Measurements from ENCODE around the gene PRR33.

Gene PRR33

GRCh38 chr11:1852271-1852876 lies 39.3 kb downstream of the PRR33 start:
- Histone ChIP-seq H3K27ac (ENCODE audit: low read length) (no peak overlapping the region), H3K4me1 (ENCODE audit: control insufficient read depth, insufficient read depth, low read length) (no peaks in the 10 kb centered on the region), H3K4me3 (ENCODE audit: low read length) (no peak overlapping the region), H3K27me3 (ENCODE audit: control insufficient read depth, insufficient read depth, low read length) (no peaks in the 10 kb centered on the region), H3K9me3 (ENCODE audit: control insufficient read depth, insufficient read depth, low read length) (no peaks in the 10 kb centered on the region), H3K36me3 (ENCODE audit: control insufficient read depth, insufficient read depth, low read length) (no peaks in the 10 kb centered on the region)
- DNase-seq (ENCODE audit: low read depth, low spot score): no peak
- no CpG with 5 or more reads among the region's 25 CpGs for WGBS (ENCODE audit: insufficient coverage, insufficient read length)

DNA sequence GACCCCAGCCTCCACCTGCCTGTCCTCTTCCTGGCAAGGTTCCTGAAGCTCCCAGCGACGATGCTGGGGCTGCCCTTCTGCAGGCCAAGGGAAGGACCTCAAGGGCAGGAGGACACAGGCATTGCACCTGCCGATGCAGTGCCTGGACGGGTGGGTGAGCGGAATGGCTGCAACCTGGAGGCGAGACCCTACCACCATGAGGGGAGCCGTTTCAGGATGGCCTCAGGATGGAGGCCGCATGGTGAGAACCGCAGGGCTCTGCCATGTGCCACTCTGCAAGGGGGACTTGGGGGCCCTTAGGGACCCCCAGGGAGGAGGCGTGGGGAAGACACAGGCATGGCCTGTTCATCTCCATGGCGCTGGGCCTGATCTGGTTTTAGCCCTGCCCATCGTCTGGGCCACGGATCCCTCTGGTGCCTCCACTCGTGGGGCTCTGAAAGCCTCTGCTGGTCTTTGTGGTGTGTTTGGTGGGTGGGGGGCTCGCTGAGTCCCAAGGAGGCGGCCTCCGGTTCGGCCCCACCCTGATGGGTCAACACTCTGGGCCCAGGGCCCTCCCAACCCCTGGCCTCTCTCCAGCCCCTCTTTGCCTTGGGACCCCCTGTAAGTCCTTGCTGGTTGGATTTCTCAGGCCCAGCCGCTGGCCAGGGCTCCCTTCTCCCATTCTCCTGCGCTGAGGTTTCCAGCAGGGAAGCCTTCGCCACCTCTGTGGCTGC lies 40.1 kb downstream of the PRR33 start:
- no peaks in the 10 kb centered on the region for H3K4me1 ChIP-seq (ENCODE audit: control insufficient read depth, insufficient read depth, low read length)

DNA sequence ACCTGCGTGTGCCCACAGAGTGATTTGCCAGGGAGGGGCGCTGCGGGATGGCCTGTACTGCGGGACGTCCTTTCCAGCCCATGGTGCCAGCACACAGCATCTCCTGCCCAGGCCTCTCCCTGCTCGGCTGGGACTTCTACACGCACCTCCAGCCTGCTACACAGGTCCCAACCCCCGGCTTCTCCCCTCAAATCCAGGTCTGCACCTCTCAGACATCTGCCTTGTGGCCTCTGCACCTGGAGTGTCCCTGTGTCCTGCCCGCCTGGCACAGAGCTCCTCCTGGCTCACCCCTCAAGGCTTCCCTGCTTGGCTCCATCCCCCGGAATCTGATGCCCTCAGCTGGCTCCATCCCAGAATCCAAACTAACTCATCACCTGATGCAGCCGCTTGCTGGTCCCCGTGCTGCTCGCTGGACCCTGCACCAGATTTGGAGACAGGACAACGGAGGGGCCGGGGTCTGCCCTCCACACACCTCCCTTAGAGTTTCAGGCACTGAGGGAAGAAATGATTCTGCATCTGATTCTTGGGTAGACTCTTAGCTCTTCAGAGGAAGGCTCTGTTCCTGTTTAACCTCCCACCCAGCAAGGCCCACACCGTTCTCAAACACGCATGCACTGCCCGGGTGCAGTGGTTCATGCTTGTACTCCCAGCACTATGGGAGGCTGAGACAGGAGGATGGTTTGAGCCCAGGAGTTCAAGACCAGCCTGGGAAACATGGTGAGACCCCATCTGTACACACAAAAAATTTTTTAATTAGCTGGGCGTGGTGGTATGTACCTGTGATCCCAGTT lies 42.9 kb downstream of the PRR33 start:
- DNase-seq (ENCODE audit: low read depth, low spot score): no peak
- H3K4me3 ChIP-seq (ENCODE audit: low read length): no peak overlapping the region
- no peaks in the 10 kb centered on the region for H3K9me3 ChIP-seq (ENCODE audit: control insufficient read depth, insufficient read depth, low read length)
- no peak overlapping the region for H3K27ac ChIP-seq (ENCODE audit: low read length)
- WGBS (ENCODE audit: insufficient coverage, insufficient read length): no CpG with 5 or more reads among the region's 19 CpGs
- no peaks in the 10 kb centered on the region for H3K36me3 ChIP-seq (ENCODE audit: control insufficient read depth, insufficient read depth, low read length)
- H3K27me3 ChIP-seq (ENCODE audit: control insufficient read depth, insufficient read depth, low read length): no peaks in the 10 kb centered on the region
- no peaks in the 10 kb centered on the region for H3K4me1 ChIP-seq (ENCODE audit: control insufficient read depth, insufficient read depth, low read length)

More for the DNA sequence above, 40.1 kb downstream of the PRR33 start:
- no peaks in the 10 kb centered on the region for H3K27me3 ChIP-seq (ENCODE audit: control insufficient read depth, insufficient read depth, low read length)
- no peaks in the 10 kb centered on the region for H3K9me3 ChIP-seq (ENCODE audit: control insufficient read depth, insufficient read depth, low read length)
- DNase-seq (ENCODE audit: low read depth, low spot score): no peak
- no CpG with 5 or more reads among the region's 21 CpGs for WGBS (ENCODE audit: insufficient coverage, insufficient read length)
- no peak overlapping the region for H3K27ac ChIP-seq (ENCODE audit: low read length)
- H3K4me3 ChIP-seq (ENCODE audit: low read length): no peak overlapping the region
- H3K36me3 ChIP-seq (ENCODE audit: control insufficient read depth, insufficient read depth, low read length): no peaks in the 10 kb centered on the region

- no peak for DNase-seq (ENCODE audit: low read depth, low spot score)
- H3K4me1 ChIP-seq (ENCODE audit: control insufficient read depth, insufficient read depth, low read length): no peaks in the 10 kb centered on the region
- H3K9me3 ChIP-seq (ENCODE audit: control insufficient read depth, insufficient read depth, low read length): no peaks in the 10 kb centered on the region
- H3K4me3 ChIP-seq (ENCODE audit: low read length): no peak overlapping the region
- H3K27ac ChIP-seq (ENCODE audit: low read length): no peak overlapping the region
- H3K27me3 ChIP-seq (ENCODE audit: control insufficient read depth, insufficient read depth, low read length): no peaks in the 10 kb centered on the region
- no peaks in the 10 kb centered on the region for H3K36me3 ChIP-seq (ENCODE audit: control insufficient read depth, insufficient read depth, low read length)
- WGBS (ENCODE audit: insufficient coverage, insufficient read length): no CpG with 5 or more reads among the region's 18 CpGs
Measured at GRCh38 chr11:1847926-1848639, 43.6 kb downstream of the PRR33 start.

- H3K4me1 ChIP-seq (ENCODE audit: control insufficient read depth, insufficient read depth, low read length): no peaks in the 10 kb centered on the region
Measured at GRCh38 chr11:1847006-1847735, 44.5 kb downstream of the PRR33 start.

DNA sequence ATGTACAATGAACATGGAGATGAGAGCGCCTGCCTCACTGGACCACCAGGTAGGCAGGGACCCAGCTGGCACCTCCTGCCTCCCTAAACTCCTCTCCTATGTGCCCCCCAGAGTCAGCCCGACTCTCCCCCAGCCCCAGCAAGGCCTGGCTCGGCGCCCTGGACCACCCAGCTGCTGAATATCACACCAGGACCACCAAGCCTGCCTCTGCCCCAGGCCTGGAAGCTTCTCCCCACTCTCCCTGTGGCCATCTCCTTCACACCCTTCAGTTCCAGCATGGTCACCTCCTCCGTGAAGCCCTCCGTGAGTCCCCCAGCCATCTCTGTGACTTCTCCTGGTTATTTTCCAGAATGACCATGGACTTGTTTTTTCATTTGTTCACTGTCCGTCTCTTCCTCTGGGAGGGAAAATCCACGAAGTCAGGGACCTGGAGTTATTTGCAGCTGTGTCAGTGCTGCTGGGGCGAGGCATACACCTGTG lies 45.2 kb downstream of the PRR33 start:
- H3K4me1 ChIP-seq (ENCODE audit: control insufficient read depth, insufficient read depth, low read length): no peaks in the 10 kb centered on the region
- no peaks in the 10 kb centered on the region for H3K36me3 ChIP-seq (ENCODE audit: control insufficient read depth, insufficient read depth, low read length)
- H3K9me3 ChIP-seq (ENCODE audit: control insufficient read depth, insufficient read depth, low read length): no peaks in the 10 kb centered on the region
- no peak for DNase-seq (ENCODE audit: low read depth, low spot score)
- no peak overlapping the region for H3K4me3 ChIP-seq (ENCODE audit: low read length)
- no peaks in the 10 kb centered on the region for H3K27me3 ChIP-seq (ENCODE audit: control insufficient read depth, insufficient read depth, low read length)
- WGBS (ENCODE audit: insufficient coverage, insufficient read length): no CpG with 5 or more reads among the region's 9 CpGs
- H3K27ac ChIP-seq (ENCODE audit: low read length): no peak overlapping the region

More at GRCh38 chr11:1847006-1847735, 44.5 kb downstream of the PRR33 start:
- WGBS (ENCODE audit: insufficient coverage, insufficient read length): no CpG with 5 or more reads among the region's 34 CpGs
- Histone ChIP-seq H3K36me3 (ENCODE audit: control insufficient read depth, insufficient read depth, low read length) (no peaks in the 10 kb centered on the region), H3K4me3 (ENCODE audit: low read length) (no peak overlapping the region), H3K9me3 (ENCODE audit: control insufficient read depth, insufficient read depth, low read length) (no peaks in the 10 kb centered on the region), H3K27me3 (ENCODE audit: control insufficient read depth, insufficient read depth, low read length) (no peaks in the 10 kb centered on the region), H3K27ac (ENCODE audit: low read length) (no peak overlapping the region)
- no peak for DNase-seq (ENCODE audit: low read depth, low spot score)

- no peaks in the 10 kb centered on the region; the same call in 1 of the 2 replicates for H3K4me1 ChIP-seq (ENCODE audit: control insufficient read depth, insufficient read depth, low read length)
- no peak for DNase-seq (ENCODE audit: low read depth, low spot score)
- no peak overlapping the region for H3K4me3 ChIP-seq (ENCODE audit: low read length)
- no peak overlapping the region for H3K27ac ChIP-seq (ENCODE audit: low read length)
- H3K36me3 ChIP-seq (ENCODE audit: control insufficient read depth, insufficient read depth, low read length): no peaks in the 10 kb centered on the region
- no peaks in the 10 kb centered on the region for H3K9me3 ChIP-seq (ENCODE audit: control insufficient read depth, insufficient read depth, low read length)
- no CpG with 5 or more reads among the region's 21 CpGs for WGBS (ENCODE audit: insufficient coverage, insufficient read length)
- H3K27me3 ChIP-seq (ENCODE audit: control insufficient read depth, insufficient read depth, low read length): no peaks in the 10 kb centered on the region
Measured at GRCh38 chr11:1845561-1846452, 45.9 kb downstream of the PRR33 start.

DNA sequence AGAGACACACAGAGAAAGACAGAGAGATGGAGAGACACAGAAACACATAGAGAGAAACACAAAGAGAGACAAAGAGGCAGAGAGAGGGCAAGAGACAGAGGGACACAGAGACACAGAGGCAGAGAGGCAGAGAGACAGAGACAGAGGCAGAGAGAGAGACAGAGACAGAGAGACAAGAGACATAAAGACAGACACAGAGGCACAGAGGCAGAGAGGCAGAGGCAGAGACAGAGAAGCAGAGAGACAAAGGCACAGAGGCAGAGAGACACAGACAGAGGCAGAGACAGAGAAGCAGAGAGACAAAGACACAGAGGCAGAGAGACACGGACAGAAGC lies 46.6 kb downstream of the PRR33 start:
- H3K27me3 ChIP-seq (ENCODE audit: control insufficient read depth, insufficient read depth, low read length): no peaks in the 10 kb centered on the region
- H3K4me1 ChIP-seq (ENCODE audit: control insufficient read depth, insufficient read depth, low read length): no peaks in the 10 kb centered on the region; the same call in 1 of the 2 replicates
- no CpG with 5 or more reads among the region's 1 CpG for WGBS (ENCODE audit: insufficient coverage, insufficient read length)
- H3K4me3 ChIP-seq (ENCODE audit: low read length): no peak overlapping the region
- H3K36me3 ChIP-seq (ENCODE audit: control insufficient read depth, insufficient read depth, low read length): no peaks in the 10 kb centered on the region
- H3K9me3 ChIP-seq (ENCODE audit: control insufficient read depth, insufficient read depth, low read length): no peaks in the 10 kb centered on the region
- no peak for DNase-seq (ENCODE audit: low read depth, low spot score)
- no peak overlapping the region for H3K27ac ChIP-seq (ENCODE audit: low read length)
